GM12878 (cell line): ENCODE measurements around the gene LDLRAD3.

Experiments
- BHLHE40 ChIP-seq, 2 experiments: fragments of 450-650 bp in 1 of 2; IDR thresholded peaks; 2 replicates each; pipeline ENCODE4 v1.6.1; 2011 to 2017; ENCODE audit warnings: low read depth in 2 of 2, borderline replicate concordance in 1 of 2, improper control_type of control experiment in 1 of 2, low read length in 1 of 2, mild to moderate bottlenecking in 1 of 2
- CBX3 ChIP-seq: fragments of 200-600 bp; sonication (generic); IDR thresholded peaks from 2 replicates; pipeline ENCODE4 v1.6.1; 2016; ENCODE audit warnings: low read depth, borderline replicate concordance
- CREM ChIP-seq: IDR thresholded peaks from 2 replicates; pipeline ENCODE4 v1.6.1; 2014; ENCODE audit warnings: antibody characterized with exemption, low read depth
- CTCF ChIP-seq, 3 experiments: IDR thresholded peaks in 2 of 3; conservative IDR thresholded peaks in 1 of 3; 2 replicates each; pipeline ENCODE4 v1.5.1; 2011; ENCODE audit warnings: low read depth in 3 of 3, low read length in 3 of 3, mild to moderate bottlenecking in 3 of 3, control low read depth in 2 of 3, moderate library complexity in 2 of 3, inconsistent platforms in 1 of 3, mixed read lengths in 1 of 3; ENCODE audit not compliant: control insufficient read depth in 2 of 3, insufficient read depth in 1 of 3; ENCODE audit errors: extremely low read depth in 1 of 3
- EZH2 ChIP-seq: IDR thresholded peaks from 2 replicates; pipeline ENCODE4 v1.6.1; 2012; ENCODE audit warnings: low read depth, mild to moderate bottlenecking, control low read depth, inconsistent platforms, low read length, borderline replicate concordance; ENCODE audit not compliant: control insufficient read depth
- FOXM1 ChIP-seq: IDR thresholded peaks from 2 replicates; pipeline ENCODE4 v1.6.1; 2012; ENCODE audit warnings: low read depth, mild to moderate bottlenecking, inconsistent platforms, low read length, moderate library complexity
- KDM1A ChIP-seq: fragments of 200-600 bp; sonication (generic); IDR thresholded peaks from 2 replicates; pipeline ENCODE4 v1.6.1; 2016; ENCODE audit warnings: borderline replicate concordance
- MAX ChIP-seq: IDR thresholded peaks from 2 replicates; pipeline ENCODE4 v1.6.1; 2012; ENCODE audit warnings: low read depth, low read length, improper control_type of control experiment
- POLR2A ChIP-seq: IDR thresholded peaks from 2 replicates; pipeline ENCODE4 v1.6.1; 2011; ENCODE audit warnings: low read depth, mild to moderate bottlenecking, low read length
- POLR2AphosphoS5 ChIP-seq: IDR thresholded peaks from 2 replicates; pipeline ENCODE4 v1.6.1; 2011; ENCODE audit warnings: mild to moderate bottlenecking, low read length, inconsistent platforms
- RFX5 ChIP-seq: IDR thresholded peaks from 2 replicates; pipeline ENCODE4 v1.6.1; 2011; ENCODE audit warnings: low read depth, low read length, improper control_type of control experiment
- TBL1XR1 ChIP-seq: IDR thresholded peaks from 2 replicates; pipeline ENCODE4 v1.6.1; 2012; ENCODE audit warnings: low read depth, low read length, improper control_type of control experiment

- TF ChIP-seq BHLHE40 (IDR thresholded peaks at IDR 0.05; ENCODE audit: borderline replicate concordance in 1 of 2, low read depth in 2 of 2, low read length in 1 of 2) (no peak), POLR2A (no peak), EZH2 (no peak), CTCF (IDR thresholded peaks at IDR 0.05 in 2 of 3, conservative IDR thresholded peaks at IDR 0.05 in 1 of 3; ENCODE audit: control insufficient read depth in 2 of 3, extremely low read depth in 1 of 3, insufficient read depth in 1 of 3, low read depth in 3 of 3, low read length in 3 of 3) (no peak), KDM1A (no peak), MAX (no peak), CREM (no peak), CBX3 (no peak), TBL1XR1 (no peak), POLR2AphosphoS5 (no peak), FOXM1 (no peak), RFX5 (no peak)
Observed at GRCh38 chr11:36077368-36077767, 133.5 kb downstream of the LDLRAD3 start.
